ENCODE measurements around the gene PRKN. TPM values are rescaled to one million over a fixed set of nuclear protein-coding genes. Genes with fewer than 3 reads are reported as not detected.

Gene PRKN
- polyA plus RNA-seq, 1 donor from 2014 or later: 1.2 TPM

GRCh38 chr6:162056061-162056460 is 671.5 kb downstream of the PRKN start:
- no peak overlapping the region for H3K4me2 ChIP-seq (ENCODE audit: low read length)
- no peak overlapping the region for H3K27ac ChIP-seq (ENCODE audit: low read length)
- H3K9me3 ChIP-seq (ENCODE audit: low read length): no peaks in the 10 kb centered on the region
- no peaks in the 10 kb centered on the region for H4K20me1 ChIP-seq (ENCODE audit: insufficient read depth)
- no peaks in the 10 kb centered on the region for H3K9me2 ChIP-seq (ENCODE audit: insufficient read depth, low read length)
- no peaks in the 10 kb centered on the region for H3K27me3 ChIP-seq (ENCODE audit: insufficient read depth, low read depth, low read length)
- H3K79me2 ChIP-seq (replicated peaks; ENCODE audit: insufficient read depth, low read length): no peaks in the 10 kb centered on the region
- TF ChIP-seq POLR2AphosphoS5 (IDR thresholded peaks at IDR 0.05) (no peak), TAF1 (IDR thresholded peaks at IDR 0.05; ENCODE audit: low read depth) (no peak), SMC3 (conservative IDR thresholded peaks at IDR 0.05; ENCODE audit: poor library complexity) (no peak), EZH2 (IDR thresholded peaks at IDR 0.05; ENCODE audit: borderline replicate concordance, insufficient read depth, low read length, poor library complexity, severe bottlenecking) (no peak), MXI1 (conservative IDR thresholded peaks at IDR 0.05; ENCODE audit: poor library complexity, severe bottlenecking) (no peak), EP300 (conservative IDR thresholded peaks at IDR 0.05; ENCODE audit: poor library complexity, severe bottlenecking) (no peak), RAD21 (conservative IDR thresholded peaks at IDR 0.05) (no peak)
- TF ChIP-seq, protein P1, sequence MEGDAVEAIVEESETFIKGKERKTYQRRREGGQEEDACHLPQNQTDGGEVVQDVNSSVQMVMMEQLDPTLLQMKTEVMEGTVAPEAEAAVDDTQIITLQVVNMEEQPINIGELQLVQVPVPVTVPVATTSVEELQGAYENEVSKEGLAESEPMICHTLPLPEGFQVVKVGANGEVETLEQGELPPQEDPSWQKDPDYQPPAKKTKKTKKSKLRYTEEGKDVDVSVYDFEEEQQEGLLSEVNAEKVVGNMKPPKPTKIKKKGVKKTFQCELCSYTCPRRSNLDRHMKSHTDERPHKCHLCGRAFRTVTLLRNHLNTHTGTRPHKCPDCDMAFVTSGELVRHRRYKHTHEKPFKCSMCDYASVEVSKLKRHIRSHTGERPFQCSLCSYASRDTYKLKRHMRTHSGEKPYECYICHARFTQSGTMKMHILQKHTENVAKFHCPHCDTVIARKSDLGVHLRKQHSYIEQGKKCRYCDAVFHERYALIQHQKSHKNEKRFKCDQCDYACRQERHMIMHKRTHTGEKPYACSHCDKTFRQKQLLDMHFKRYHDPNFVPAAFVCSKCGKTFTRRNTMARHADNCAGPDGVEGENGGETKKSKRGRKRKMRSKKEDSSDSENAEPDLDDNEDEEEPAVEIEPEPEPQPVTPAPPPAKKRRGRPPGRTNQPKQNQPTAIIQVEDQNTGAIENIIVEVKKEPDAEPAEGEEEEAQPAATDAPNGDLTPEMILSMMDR (IDR thresholded peaks at IDR 0.05; ENCODE audit: poor library complexity, severe bottlenecking): no peak
- TF ChIP-seq, protein P2, sequence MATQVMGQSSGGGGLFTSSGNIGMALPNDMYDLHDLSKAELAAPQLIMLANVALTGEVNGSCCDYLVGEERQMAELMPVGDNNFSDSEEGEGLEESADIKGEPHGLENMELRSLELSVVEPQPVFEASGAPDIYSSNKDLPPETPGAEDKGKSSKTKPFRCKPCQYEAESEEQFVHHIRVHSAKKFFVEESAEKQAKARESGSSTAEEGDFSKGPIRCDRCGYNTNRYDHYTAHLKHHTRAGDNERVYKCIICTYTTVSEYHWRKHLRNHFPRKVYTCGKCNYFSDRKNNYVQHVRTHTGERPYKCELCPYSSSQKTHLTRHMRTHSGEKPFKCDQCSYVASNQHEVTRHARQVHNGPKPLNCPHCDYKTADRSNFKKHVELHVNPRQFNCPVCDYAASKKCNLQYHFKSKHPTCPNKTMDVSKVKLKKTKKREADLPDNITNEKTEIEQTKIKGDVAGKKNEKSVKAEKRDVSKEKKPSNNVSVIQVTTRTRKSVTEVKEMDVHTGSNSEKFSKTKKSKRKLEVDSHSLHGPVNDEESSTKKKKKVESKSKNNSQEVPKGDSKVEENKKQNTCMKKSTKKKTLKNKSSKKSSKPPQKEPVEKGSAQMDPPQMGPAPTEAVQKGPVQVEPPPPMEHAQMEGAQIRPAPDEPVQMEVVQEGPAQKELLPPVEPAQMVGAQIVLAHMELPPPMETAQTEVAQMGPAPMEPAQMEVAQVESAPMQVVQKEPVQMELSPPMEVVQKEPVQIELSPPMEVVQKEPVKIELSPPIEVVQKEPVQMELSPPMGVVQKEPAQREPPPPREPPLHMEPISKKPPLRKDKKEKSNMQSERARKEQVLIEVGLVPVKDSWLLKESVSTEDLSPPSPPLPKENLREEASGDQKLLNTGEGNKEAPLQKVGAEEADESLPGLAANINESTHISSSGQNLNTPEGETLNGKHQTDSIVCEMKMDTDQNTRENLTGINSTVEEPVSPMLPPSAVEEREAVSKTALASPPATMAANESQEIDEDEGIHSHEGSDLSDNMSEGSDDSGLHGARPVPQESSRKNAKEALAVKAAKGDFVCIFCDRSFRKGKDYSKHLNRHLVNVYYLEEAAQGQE (IDR thresholded peaks at IDR 0.05; ENCODE audit: borderline replicate concordance): no peak
- H3K4me3 ChIP-seq (ENCODE audit: low read length): no peak overlapping the region
- H2AFZ ChIP-seq (ENCODE audit: low read depth, low read length): no peak overlapping the region
- no peaks in the 10 kb centered on the region for H3K36me3 ChIP-seq (ENCODE audit: insufficient read depth, low read length)
- no peaks in the 10 kb centered on the region for H3F3A ChIP-seq (ENCODE audit: insufficient read depth, low read length, poor library complexity, severe bottlenecking)
- no peak overlapping the region for H3K9ac ChIP-seq (ENCODE audit: low read length)

DNA sequence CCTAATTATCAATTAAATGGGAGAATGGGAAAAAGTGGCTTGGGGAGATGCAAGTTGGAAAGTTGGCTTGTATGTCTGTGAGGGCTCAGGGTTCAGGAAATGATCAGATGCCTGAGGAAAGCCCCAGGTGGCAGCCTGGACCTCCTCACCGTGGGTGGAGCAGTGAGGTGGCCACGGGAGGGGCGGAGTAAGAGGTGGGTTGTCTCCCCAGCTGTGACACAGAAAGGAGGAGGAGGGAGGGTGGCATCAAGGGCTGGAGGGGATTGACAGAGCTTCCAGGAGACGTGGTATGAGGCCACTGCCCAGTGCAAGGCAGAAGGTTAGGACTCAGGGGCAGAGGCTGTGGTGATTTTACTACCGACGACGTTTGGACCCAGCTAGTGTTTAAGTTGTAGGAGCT is 672.2 kb downstream of the PRKN start:
- H3K79me2 ChIP-seq (replicated peaks; ENCODE audit: insufficient read depth, low read length): no peaks in the 10 kb centered on the region
- H3F3A ChIP-seq (ENCODE audit: insufficient read depth, low read length, poor library complexity, severe bottlenecking): no peaks in the 10 kb centered on the region
- no peak overlapping the region for H2AFZ ChIP-seq (ENCODE audit: low read depth, low read length)
- no peaks in the 10 kb centered on the region for H3K9me3 ChIP-seq (ENCODE audit: low read length)
- TF ChIP-seq SMC3 (conservative IDR thresholded peaks at IDR 0.05; ENCODE audit: poor library complexity): no peak
- no peak for TF ChIP-seq EZH2 (IDR thresholded peaks at IDR 0.05; ENCODE audit: borderline replicate concordance, insufficient read depth, low read length, poor library complexity, severe bottlenecking)
- TF ChIP-seq RAD21 (conservative IDR thresholded peaks at IDR 0.05): no peak
- TF ChIP-seq, protein P2 (IDR thresholded peaks at IDR 0.05; ENCODE audit: borderline replicate concordance): no peak
- TF ChIP-seq TAF1 (IDR thresholded peaks at IDR 0.05; ENCODE audit: low read depth): no peak
- TF ChIP-seq MXI1 (conservative IDR thresholded peaks at IDR 0.05; ENCODE audit: poor library complexity, severe bottlenecking): no peak
- TF ChIP-seq EP300 (conservative IDR thresholded peaks at IDR 0.05; ENCODE audit: poor library complexity, severe bottlenecking): no peak
- TF ChIP-seq, protein P1 (IDR thresholded peaks at IDR 0.05; ENCODE audit: poor library complexity, severe bottlenecking): no peak
- TF ChIP-seq POLR2AphosphoS5 (IDR thresholded peaks at IDR 0.05): no peak
- H4K20me1 ChIP-seq (ENCODE audit: insufficient read depth): no peaks in the 10 kb centered on the region
- H3K9me2 ChIP-seq (ENCODE audit: insufficient read depth, low read length): no peaks in the 10 kb centered on the region
- no peaks in the 10 kb centered on the region for H3K36me3 ChIP-seq (ENCODE audit: insufficient read depth, low read length)
- H3K27ac ChIP-seq (ENCODE audit: low read length): no peak overlapping the region
- no peaks in the 10 kb centered on the region for H3K27me3 ChIP-seq (ENCODE audit: insufficient read depth, low read depth, low read length)
- H3K9ac ChIP-seq (ENCODE audit: low read length): no peak overlapping the region
- no peak overlapping the region for H3K4me2 ChIP-seq (ENCODE audit: low read length)
- H3K4me3 ChIP-seq (ENCODE audit: low read length): no peak overlapping the region

Data from neural cell (in vitro differentiated cells).